ENCODE results near the gene MAGI1. TPM values are rescaled to one million over a fixed set of nuclear protein-coding genes. Genes with fewer than 3 reads are reported as not detected.

Gene MAGI1
- total and polyA plus RNA-seq, 4 donors = 9.9 to 88.1 (median 24.6) TPM

GRCh38 chr3:65412588-65412987 is 626.1 kb downstream of the MAGI1 start:
- peak; percentile 39 to 76 (median 47) for DNase-seq
- no peaks in the 10 kb centered on the region for H3K27me3 ChIP-seq (ENCODE audit: control insufficient read depth in 3 of 3, insufficient read depth in 3 of 3, low read length in 2 of 3)
- 43 to 44% methylated on average over 2 of the region's 2 CpGs for WGBS, 2 donors
- no peak overlapping the region for H3K27ac ChIP-seq (ENCODE audit: low read depth in 1 of 2, low read length in 1 of 2)
- TF ChIP-seq, protein P1, sequence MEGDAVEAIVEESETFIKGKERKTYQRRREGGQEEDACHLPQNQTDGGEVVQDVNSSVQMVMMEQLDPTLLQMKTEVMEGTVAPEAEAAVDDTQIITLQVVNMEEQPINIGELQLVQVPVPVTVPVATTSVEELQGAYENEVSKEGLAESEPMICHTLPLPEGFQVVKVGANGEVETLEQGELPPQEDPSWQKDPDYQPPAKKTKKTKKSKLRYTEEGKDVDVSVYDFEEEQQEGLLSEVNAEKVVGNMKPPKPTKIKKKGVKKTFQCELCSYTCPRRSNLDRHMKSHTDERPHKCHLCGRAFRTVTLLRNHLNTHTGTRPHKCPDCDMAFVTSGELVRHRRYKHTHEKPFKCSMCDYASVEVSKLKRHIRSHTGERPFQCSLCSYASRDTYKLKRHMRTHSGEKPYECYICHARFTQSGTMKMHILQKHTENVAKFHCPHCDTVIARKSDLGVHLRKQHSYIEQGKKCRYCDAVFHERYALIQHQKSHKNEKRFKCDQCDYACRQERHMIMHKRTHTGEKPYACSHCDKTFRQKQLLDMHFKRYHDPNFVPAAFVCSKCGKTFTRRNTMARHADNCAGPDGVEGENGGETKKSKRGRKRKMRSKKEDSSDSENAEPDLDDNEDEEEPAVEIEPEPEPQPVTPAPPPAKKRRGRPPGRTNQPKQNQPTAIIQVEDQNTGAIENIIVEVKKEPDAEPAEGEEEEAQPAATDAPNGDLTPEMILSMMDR (IDR thresholded peaks at IDR 0.05; ENCODE audit: control extremely low read depth, extremely low read depth) = no peak
- peaks cover 0 to 2% (median 0%) of the 10 kb centered on the region in 4 donors for H3K36me3 ChIP-seq (ENCODE audit: control insufficient read depth in 4 of 4, insufficient read depth in 4 of 4, low read length in 4 of 4)
- peaks cover 6 to 44% (median 22%) of the 10 kb centered on the region in 5 donors for H3K4me1 ChIP-seq (ENCODE audit: control insufficient read depth in 5 of 5, insufficient read depth in 5 of 5, low read length in 5 of 5)
- no peaks in the 10 kb centered on the region for H3K9me3 ChIP-seq (ENCODE audit: control insufficient read depth in 4 of 4, insufficient read depth in 3 of 4, low read length in 3 of 4)
- no peak overlapping the region for H3K4me3 ChIP-seq
- no peak for ATAC-seq (ENCODE audit: insufficient read depth, low FRiP score)
- no peak overlapping the region for H3K9ac ChIP-seq (ENCODE audit: insufficient read depth in 1 of 2, low read length in 2 of 2)

DNA sequence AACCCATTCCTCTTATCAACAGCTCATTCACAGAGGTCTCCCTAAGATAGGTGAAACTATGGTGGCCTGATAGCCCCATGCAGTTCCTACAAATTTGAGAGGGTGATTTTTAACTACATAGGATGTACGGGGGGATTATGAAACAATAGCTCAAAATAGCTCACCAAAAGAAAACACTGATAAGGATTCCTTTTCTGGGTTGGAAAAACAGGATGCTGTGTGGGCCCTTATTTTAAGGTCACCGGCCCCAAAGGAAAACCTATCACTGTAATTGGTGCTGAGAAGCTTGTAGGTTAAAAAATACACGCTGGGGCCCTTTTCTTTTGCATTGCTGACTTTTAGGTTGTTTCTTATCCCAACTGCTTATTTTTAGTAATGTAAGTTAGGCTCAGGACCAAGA is 627.4 kb downstream of the MAGI1 start:
- Histone ChIP-seq H3K27ac (ENCODE audit: low read depth in 1 of 2, low read length in 1 of 2) (no peak overlapping the region), H3K9me3 (ENCODE audit: control insufficient read depth in 4 of 4, insufficient read depth in 3 of 4, low read length in 3 of 4) (no peaks in the 10 kb centered on the region), H3K36me3 (ENCODE audit: control insufficient read depth in 4 of 4, insufficient read depth in 4 of 4, low read length in 4 of 4) (peaks cover 0 to 2% (median 0%) of the 10 kb centered on the region in 4 donors), H3K27me3 (ENCODE audit: control insufficient read depth in 3 of 3, insufficient read depth in 3 of 3, low read length in 2 of 3) (no peaks in the 10 kb centered on the region), H3K9ac (ENCODE audit: insufficient read depth in 1 of 2, low read length in 2 of 2) (no peak overlapping the region), H3K4me1 (ENCODE audit: control insufficient read depth in 5 of 5, insufficient read depth in 5 of 5, low read length in 5 of 5) (peaks cover 6 to 44% (median 24%) of the 10 kb centered on the region in 5 donors), H3K4me3 (no peak overlapping the region)
- DNase-seq = no peak
- TF ChIP-seq, protein P1 (IDR thresholded peaks at IDR 0.05; ENCODE audit: control extremely low read depth, extremely low read depth) = no peak
- ATAC-seq (ENCODE audit: insufficient read depth, low FRiP score) = no peak
- WGBS, 2 donors = 42 to 46% methylated on average over 3 of the region's 3 CpGs

DNA sequence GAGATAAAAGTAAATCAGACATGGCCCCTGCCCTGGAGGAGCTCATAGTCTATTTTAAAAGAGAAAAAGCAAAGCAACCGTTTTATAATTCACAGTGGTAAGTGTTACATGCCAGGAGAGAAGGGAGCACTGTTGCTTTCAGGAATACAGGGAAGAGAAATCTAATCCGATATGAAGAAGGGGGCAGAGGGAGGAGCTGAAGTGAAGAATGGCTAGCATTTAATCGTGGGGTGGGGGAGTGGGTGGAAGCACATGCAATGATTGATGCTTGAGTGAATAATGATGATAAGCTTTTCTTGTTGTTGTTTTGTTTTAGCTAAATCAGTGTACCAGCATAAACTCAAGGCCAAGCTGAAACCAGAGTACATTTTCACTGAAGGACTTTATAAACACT is 629.5 kb downstream of the MAGI1 start:
- H3K4me3 ChIP-seq = no peak overlapping the region
- H3K9ac ChIP-seq (ENCODE audit: insufficient read depth in 1 of 2, low read length in 2 of 2) = no peak overlapping the region
- ATAC-seq (ENCODE audit: insufficient read depth, low FRiP score) = no peak
- H3K27ac ChIP-seq (ENCODE audit: low read depth in 1 of 2, low read length in 1 of 2) = no peak overlapping the region
- H3K36me3 ChIP-seq (ENCODE audit: control insufficient read depth in 4 of 4, insufficient read depth in 4 of 4, low read length in 4 of 4) = no peaks in the 10 kb centered on the region
- no peaks in the 10 kb centered on the region for H3K27me3 ChIP-seq (ENCODE audit: control insufficient read depth in 3 of 3, insufficient read depth in 3 of 3, low read length in 2 of 3)
- H3K9me3 ChIP-seq (ENCODE audit: control insufficient read depth in 4 of 4, insufficient read depth in 3 of 4, low read length in 3 of 4) = no peaks in the 10 kb centered on the region
- TF ChIP-seq, protein P1 (IDR thresholded peaks at IDR 0.05; ENCODE audit: control extremely low read depth, extremely low read depth) = no peak
- peaks cover 6 to 36% (median 25%) of the 10 kb centered on the region in 5 donors for H3K4me1 ChIP-seq (ENCODE audit: control insufficient read depth in 5 of 5, insufficient read depth in 5 of 5, low read length in 5 of 5)
- 55 to 67% methylated on average over 3 of the region's 3 CpGs for WGBS, 2 donors
- no peak for DNase-seq

Data from lung (tissue), 12 donors.